H1 (cell line): Measurements from ENCODE around the gene GMIP. TPM values are rescaled to one million over a fixed set of nuclear protein-coding genes. Genes with fewer than 3 reads are reported as not detected.

Experiments
- CTCF ChIA-PET: fragments of 300-600 bp; sonication (Branson Sonifier 250); formaldehyde crosslinking; loops from one replicate; lab custom pipeline; 2021; ENCODE audit not compliant: partially characterized antibody; lab: Charles Lee
- POLR2A ChIA-PET: fragments of 300-600 bp; sonication (Branson Sonifier 250); formaldehyde crosslinking; loops from one replicate; lab custom pipeline; 2021; ENCODE audit warnings: inconsistent platforms; ENCODE audit not compliant: partially characterized antibody; lab: Charles Lee
- DNase-seq, 2 experiments: peaks; one replicate each; pipeline versions ENCODE4 v3.0.0 to v3.0.0-alpha.2; 2010 to 2022; ENCODE audit warnings: low spot score in 2 of 2, low read depth in 1 of 2, mixed read lengths in 1 of 2
- FAIRE-seq: peaks from 2 replicates; lab custom pipeline; 2011; peaks lifted over from hg19 to GRCh38; lab: Jason Lieb, UNC
- H2AFZ ChIP-seq: 2 replicates; pipeline ENCODE4 v1.8.1; 2012; ENCODE audit warnings: low read length, inconsistent platforms
- H2AK5ac ChIP-seq: 2 replicates; pipeline ENCODE4 v1.6.1; 2013; ENCODE audit warnings: low read depth, low read length
- H2BK120ac ChIP-seq: replicated peaks from 2 replicates; pipeline ENCODE3; 2013; ENCODE audit warnings: low read depth, low read length, inconsistent platforms
- H2BK12ac ChIP-seq: 2 replicates; pipeline ENCODE4 v1.6.1; 2013; ENCODE audit warnings: low read depth, low read length
- H2BK15ac ChIP-seq: 2 replicates; pipeline ENCODE4 v1.6.1; 2013; ENCODE audit warnings: low read length
- H2BK20ac ChIP-seq: 2 replicates; pipeline ENCODE4 v1.6.1; 2013; ENCODE audit warnings: low read length
- H2BK5ac ChIP-seq: 2 replicates; pipeline ENCODE4 v1.6.1; 2013; ENCODE audit warnings: low read depth, low read length
- H3K14ac ChIP-seq: 2 replicates; pipeline ENCODE4 v1.6.1; 2013; ENCODE audit warnings: inconsistent platforms; ENCODE audit not compliant: insufficient read length
- H3K18ac ChIP-seq: 2 replicates; pipeline ENCODE4 v1.6.1; 2013; ENCODE audit warnings: low read length; ENCODE audit errors: extremely low read depth
- H3K23ac ChIP-seq: 2 replicates; pipeline ENCODE4 v1.6.1; 2013; ENCODE audit warnings: inconsistent platforms; ENCODE audit not compliant: insufficient read length
- H3K23me2 ChIP-seq: 2 replicates; pipeline ENCODE4 v1.6.1; 2013; ENCODE audit warnings: low read depth, low read length
- H3K27ac ChIP-seq: 2 replicates; pipeline ENCODE4 v1.6.1; 2011; ENCODE audit warnings: low read depth, low read length, inconsistent platforms
- H3K27me3 ChIP-seq, 4 experiments: replicated peaks in 1 of 4; 1 replicate in 1 of 4; 2 replicates in 3 of 4; pipeline versions ENCODE4 v1.6.1 to v1.8.1; 2011 to 2013; ENCODE audit warnings: low read length in 3 of 4, mild to moderate bottlenecking in 3 of 4, inconsistent platforms in 2 of 4, mixed read lengths in 2 of 4, moderate library complexity in 1 of 4; ENCODE audit not compliant: control insufficient read depth in 3 of 4, insufficient read depth in 3 of 4; ENCODE audit errors: extremely low read depth in 1 of 4
- H3K36me3 ChIP-seq, 4 experiments: 2 replicates each; pipeline versions ENCODE4 v1.6.1 to v1.8.1; 2011 to 2013; ENCODE audit warnings: mild to moderate bottlenecking in 4 of 4, low read length in 3 of 4, moderate library complexity in 2 of 4, control low read depth in 1 of 4, inconsistent platforms in 1 of 4; ENCODE audit not compliant: insufficient read depth in 4 of 4, control insufficient read depth in 2 of 4
- H3K4ac ChIP-seq: replicated peaks from 2 replicates; pipeline ENCODE3; 2013; ENCODE audit warnings: low read length, low read depth, mixed read lengths, inconsistent platforms; ENCODE audit not compliant: insufficient read length
- H3K4me1 ChIP-seq, 4 experiments: replicated peaks in 1 of 4; 1 replicate in 1 of 4; 2 replicates in 3 of 4; pipeline versions ENCODE4 v1.6.1 to v1.8.1; 2011 to 2013; ENCODE audit warnings: low read length in 3 of 4, inconsistent platforms in 2 of 4, mixed read lengths in 1 of 4; ENCODE audit not compliant: insufficient read depth in 4 of 4, control insufficient read depth in 3 of 4
- H3K4me2 ChIP-seq, 2 experiments: 2 replicates each; pipeline versions ENCODE4 v1.6.1 to v1.8.1; 2011 to 2013; ENCODE audit warnings: low read depth in 2 of 2, low read length in 2 of 2, control low read depth in 1 of 2, inconsistent platforms in 1 of 2, mild to moderate bottlenecking in 1 of 2; ENCODE audit not compliant: insufficient read depth in 1 of 2
- H3K4me3 ChIP-seq, 4 experiments: fragments of 200-600, 300-600 bp in 1 of 4; sonication (generic), shearing (Covaris generic), sonication (Bioruptor Twin) in 1 of 4; 2 replicates each; pipeline versions ENCODE4 v1.5.1 to v1.8.1; 2011 to 2016; ENCODE audit warnings: low read length in 4 of 4, low read depth in 3 of 4, control low read depth in 2 of 4, inconsistent platforms in 2 of 4, mild to moderate bottlenecking in 2 of 4, mixed read lengths in 1 of 4, moderate library complexity in 1 of 4; ENCODE audit not compliant: insufficient read depth in 2 of 4; ENCODE audit errors: extremely low read depth in 1 of 4
- H3K56ac ChIP-seq: replicated peaks from 2 replicates; pipeline ENCODE3; 2013; ENCODE audit warnings: low read depth, mild to moderate bottlenecking, mixed read lengths, low read length, inconsistent platforms; ENCODE audit not compliant: insufficient read length
- H3K79me1 ChIP-seq: 2 replicates; pipeline ENCODE4 v1.6.1; 2013; ENCODE audit warnings: low read depth, low read length, control low read depth
- H3K79me2 ChIP-seq, 2 experiments: 2 replicates each; pipeline versions ENCODE4 v1.6.1 to v1.8.1; 2012 to 2013; ENCODE audit warnings: low read length in 2 of 2, mild to moderate bottlenecking in 2 of 2, inconsistent platforms in 1 of 2; ENCODE audit not compliant: insufficient read depth in 2 of 2, control insufficient read depth in 1 of 2
- H3K9ac ChIP-seq, 4 experiments: replicated peaks in 1 of 4; 1 replicate in 1 of 4; 2 replicates in 3 of 4; pipeline versions ENCODE4 v1.6.1 to v1.8.1; 2011 to 2013; ENCODE audit warnings: low read depth in 3 of 4, low read length in 3 of 4, control low read depth in 2 of 4, mild to moderate bottlenecking in 2 of 4, moderate library complexity in 2 of 4, inconsistent platforms in 1 of 4; ENCODE audit errors: extremely low read depth in 1 of 4
- H3K9me3 ChIP-seq, 2 experiments: 2 replicates each; pipeline versions ENCODE4 v1.6.1 to v1.8.1; 2012 to 2013; ENCODE audit warnings: mild to moderate bottlenecking in 2 of 2, moderate library complexity in 2 of 2, control low read depth in 1 of 2, inconsistent platforms in 1 of 2, low read depth in 1 of 2, low read length in 1 of 2, mixed read lengths in 1 of 2; ENCODE audit not compliant: insufficient read depth in 2 of 2
- H4K20me1 ChIP-seq, 2 experiments: replicated peaks in 1 of 2; 2 replicates each; pipeline versions ENCODE3 to v1.8.1; 2011 to 2013; ENCODE audit warnings: inconsistent platforms in 2 of 2, low read length in 2 of 2, mild to moderate bottlenecking in 1 of 2; ENCODE audit not compliant: insufficient read depth in 2 of 2, control insufficient read depth in 1 of 2
- H4K5ac ChIP-seq: 2 replicates; pipeline ENCODE4 v1.6.1; 2013; ENCODE audit warnings: low read length, low read depth, mixed read lengths, inconsistent platforms; ENCODE audit not compliant: insufficient read length
- H4K8ac ChIP-seq: 2 replicates; pipeline ENCODE4 v1.8.0; 2013; ENCODE audit warnings: mild to moderate bottlenecking, moderate library complexity, low read length, inconsistent platforms; ENCODE audit not compliant: insufficient read depth; ENCODE audit errors: extremely low read depth
- H4K91ac ChIP-seq: replicated peaks from 2 replicates; pipeline ENCODE3; 2013; ENCODE audit warnings: low read length, mixed read lengths, inconsistent platforms; ENCODE audit not compliant: insufficient read length
- BRCA1 ChIP-seq: IDR thresholded peaks from 2 replicates; pipeline ENCODE4 v1.6.1; 2012; ENCODE audit warnings: low read depth, low read length, improper control_type of control experiment
- CHD1 ChIP-seq: IDR thresholded peaks from 2 replicates; pipeline ENCODE4 v1.6.1; 2012; ENCODE audit warnings: low read depth, low read length, improper control_type of control experiment
- CHD2 ChIP-seq: IDR thresholded peaks from 2 replicates; pipeline ENCODE4 v1.6.1; 2012; ENCODE audit warnings: low read length, improper control_type of control experiment
- SUZ12 ChIP-seq: fragments of 200-600 bp; sonication (generic); IDR thresholded peaks from 2 replicates; pipeline ENCODE4 v1.6.1; 2012; ENCODE audit warnings: mild to moderate bottlenecking, inconsistent platforms, low read length, moderate library complexity, mixed read lengths
- YY1 ChIP-seq: IDR thresholded peaks from 2 replicates; pipeline ENCODE4 v1.6.1; 2011; ENCODE audit warnings: low read depth, mild to moderate bottlenecking, low read length
- WGBS, 2 experiments: shearing (Covaris generic) in 1 of 2; methylation state at CpG; one replicate each; pipeline versions ENCODE4 v1.1.6 to v1.1.7; 2013 to 2015; ENCODE audit warnings: low lambda C conversion rate in 2 of 2, mixed read lengths in 2 of 2, inconsistent platforms in 1 of 2, low coverage in 1 of 2, missing lambda C conversion rate in 1 of 2; ENCODE audit not compliant: insufficient replicate concordance in 2 of 2, insufficient coverage in 1 of 2, insufficient read length in 1 of 2; ENCODE audit errors: extremely low coverage in 1 of 2, missing lambda C conversion rate in 1 of 2; 5-methylcytosine and 5-hydroxymethylcytosine counted together
- polyA plus RNA-seq, 7 experiments: library from polyadenylated mRNA; depleted of rRNA in 3 of 7; stranded (reverse) in 5 of 7; unstranded in 2 of 7; fragments of >200 nt in 5 of 7; fragments of 200-250 nt in 2 of 7; gene quantifications; 1 replicate in 5 of 7; 2 replicates in 1 of 7; 4 replicates in 1 of 7; pipeline versions ENCODE4 v1.2.1 to v1.2.3, GENCODE V29; 2011 to 2013; ENCODE audit warnings: missing spikeins in 2 of 7, mixed read lengths in 2 of 7
- total RNA-seq: library from RNA; stranded (reverse); fragmentation: NEBNext Ultra II Directional; extraction: Animal tissue kit (Norgen Biotek cat#: 25700); gene quantifications from 2 replicates; pipeline ENCODE4 v1.2.1, GENCODE V29; 2021

The GMIP gene
- total and polyA plus RNA-seq, 2 of the 8 experiments (the other 6 are each of a cell fraction or from before 2014, with no cell fraction given): 5.7 to 18.1 TPM

- H2AFZ ChIP-seq: no peak overlapping the region
- ChIA-PET CTCF (interaction anchor here (1.0 to 2.4 kb wide), 2 partner anchors 10 to 109 kb away, joined by 3 to 9 read pairs; no protein-coding TSS in a partner anchor), POLR2A (interaction anchor here (0.6 to 2.4 kb wide), 8 partner anchors 10 to 295 kb away, joined by 3 to 20 read pairs (median 3); partner anchors contain the start of genes GMIP and ZNF506)
- TF ChIP-seq YY1 (no peak), BRCA1 (no peak), CHD2 (no peak), SUZ12 (no peak), CHD1 (no peak)
Observed at GRCh38 chr19:19661675-19662251, 18.3 kb upstream of the GMIP start.

More at GRCh38 chr19:19661675-19662251, 18.3 kb upstream of the GMIP start:
- Histone ChIP-seq H3K4me3 (peak overlapping the region in 1 of 4 experiments; percentile 97; a peak in 4 of 8 replicates), H3K79me1 (peaks cover 16% of the 10 kb centered on the region), H3K79me2 (peaks cover 21 to 30% of the 10 kb centered on the region in 2 experiments), H2BK5ac (no peak overlapping the region), H4K5ac (no peak overlapping the region), H3K4ac (no peak overlapping the region), H2BK15ac (no peak overlapping the region), H4K91ac (no peak overlapping the region), H4K20me1 (peaks cover 6 to 19% of the 10 kb centered on the region in 2 experiments), H3K9me3 (no peaks in the 10 kb centered on the region), H4K8ac (peak overlapping the region; percentile 15; the same call in 1 of the 2 replicates), H3K4me1 (peaks cover 3 to 11% (median 6%) of the 10 kb centered on the region in 4 experiments; a peak in 5 of 7 replicates), H2BK12ac (no peak overlapping the region), H3K4me2 (peak overlapping the region; percentile 72 to 95; a peak in 3 of 4 replicates), H3K27ac (no peak overlapping the region), H3K36me3 (peaks cover 16 to 30% (median 22%) of the 10 kb centered on the region in 4 experiments), H3K56ac (no peak overlapping the region), H2BK120ac (no peak overlapping the region), H3K23me2 (no peaks in the 10 kb centered on the region), H3K27me3 (no peaks in the 10 kb centered on the region), H3K23ac (no peak overlapping the region), H3K9ac (no peak overlapping the region), H3K14ac (no peak overlapping the region), H2AK5ac (no peak overlapping the region), H3K18ac (no peak overlapping the region), H2BK20ac (no peak overlapping the region; the same call in 1 of the 2 replicates)
- DNase-seq (peak in 1 of 2 experiments; percentile 30), FAIRE-seq (no peak)
- WGBS, 2 experiments: 92% methylated on average over 18 of the region's 18 CpGs; no CpG with 5 or more reads in 1 of the 2 experiments
